GM10266 (cell line): ENCODE results near the gene R3HDM2.
A peak's percentile ranks its signal among the peaks of the same experiment; 100 is the strongest.

Experiments used
- DNase-seq: peaks from one replicate; pipeline ENCODE4 v3.0.0; 2012; ENCODE audit errors: extremely low spot score
- TF ChIP-seq, protein P1 (sequence below): IDR thresholded peaks from 2 replicates; pipeline ENCODE4 v1.5.1; 2012; ENCODE audit warnings: mild to moderate bottlenecking, low read depth; ENCODE audit not compliant: control insufficient read depth, insufficient read depth; ENCODE audit errors: missing control alignments

R3HDM2 gene

DNA sequence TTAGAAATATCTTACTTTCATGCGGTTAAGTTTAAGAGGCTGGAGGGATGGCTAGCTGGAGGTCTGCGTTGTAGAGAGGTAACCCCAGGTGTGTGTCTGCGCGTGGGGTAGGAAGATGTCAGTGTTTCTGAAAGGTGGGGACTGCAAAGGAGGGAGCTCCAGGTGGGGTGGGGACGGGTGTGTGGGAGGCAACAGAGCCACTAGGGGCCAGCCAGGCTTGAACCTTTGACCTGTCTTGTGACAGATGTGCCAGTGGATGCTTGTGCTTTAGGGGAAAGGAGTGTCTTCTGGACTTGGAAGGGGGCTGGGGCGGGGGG, 29.6 kb upstream of the R3HDM2 start:
- TF ChIP-seq, protein P1, sequence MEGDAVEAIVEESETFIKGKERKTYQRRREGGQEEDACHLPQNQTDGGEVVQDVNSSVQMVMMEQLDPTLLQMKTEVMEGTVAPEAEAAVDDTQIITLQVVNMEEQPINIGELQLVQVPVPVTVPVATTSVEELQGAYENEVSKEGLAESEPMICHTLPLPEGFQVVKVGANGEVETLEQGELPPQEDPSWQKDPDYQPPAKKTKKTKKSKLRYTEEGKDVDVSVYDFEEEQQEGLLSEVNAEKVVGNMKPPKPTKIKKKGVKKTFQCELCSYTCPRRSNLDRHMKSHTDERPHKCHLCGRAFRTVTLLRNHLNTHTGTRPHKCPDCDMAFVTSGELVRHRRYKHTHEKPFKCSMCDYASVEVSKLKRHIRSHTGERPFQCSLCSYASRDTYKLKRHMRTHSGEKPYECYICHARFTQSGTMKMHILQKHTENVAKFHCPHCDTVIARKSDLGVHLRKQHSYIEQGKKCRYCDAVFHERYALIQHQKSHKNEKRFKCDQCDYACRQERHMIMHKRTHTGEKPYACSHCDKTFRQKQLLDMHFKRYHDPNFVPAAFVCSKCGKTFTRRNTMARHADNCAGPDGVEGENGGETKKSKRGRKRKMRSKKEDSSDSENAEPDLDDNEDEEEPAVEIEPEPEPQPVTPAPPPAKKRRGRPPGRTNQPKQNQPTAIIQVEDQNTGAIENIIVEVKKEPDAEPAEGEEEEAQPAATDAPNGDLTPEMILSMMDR = no peak
- peak; percentile 41 for DNase-seq

DNA sequence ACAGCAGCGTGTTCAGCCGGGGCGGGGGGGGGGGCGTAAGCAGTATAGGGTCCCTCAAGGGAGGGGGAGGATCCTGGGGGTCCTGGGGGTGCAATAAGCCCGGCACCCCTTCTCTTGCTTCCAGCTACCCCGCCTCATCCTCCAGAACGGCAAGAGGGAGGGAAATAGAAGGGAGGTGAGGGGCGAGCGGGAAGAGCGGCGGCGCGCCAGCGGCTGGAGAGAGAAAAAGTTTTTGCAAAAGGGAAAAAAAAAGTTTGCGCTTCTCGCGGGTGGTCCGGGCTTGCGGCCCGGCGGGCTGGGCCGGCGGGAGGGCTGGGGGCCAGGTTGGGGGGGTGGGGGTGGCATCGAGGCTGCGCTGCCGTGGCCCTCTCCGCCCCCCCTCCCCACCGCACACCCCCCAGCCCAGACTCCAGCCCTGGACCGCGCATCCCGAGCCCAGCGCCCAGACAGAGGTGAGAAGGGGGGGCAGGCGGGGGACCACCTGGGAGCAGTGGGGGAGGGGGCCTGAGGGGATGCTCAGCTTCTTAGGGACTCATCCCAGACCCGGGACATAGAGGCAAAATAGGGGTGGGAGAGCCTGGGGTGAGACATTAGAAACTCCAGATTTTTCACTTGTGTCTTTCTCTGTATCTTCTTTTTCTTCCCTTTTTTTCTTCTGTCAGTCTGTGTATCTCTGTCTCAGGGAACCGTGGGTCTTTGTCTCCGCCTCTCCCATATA, 29.1 kb upstream of the R3HDM2 start, which contains the start of gene GLI1:
Gene GLI1, plus strand, starts transcription at position 36 of the 718 bp plus-strand sequence. CDS start 3,907 bp downstream, outside the sequence.
- TF ChIP-seq, protein P1 = no peak
- DNase-seq = peak; percentile 73

DNA sequence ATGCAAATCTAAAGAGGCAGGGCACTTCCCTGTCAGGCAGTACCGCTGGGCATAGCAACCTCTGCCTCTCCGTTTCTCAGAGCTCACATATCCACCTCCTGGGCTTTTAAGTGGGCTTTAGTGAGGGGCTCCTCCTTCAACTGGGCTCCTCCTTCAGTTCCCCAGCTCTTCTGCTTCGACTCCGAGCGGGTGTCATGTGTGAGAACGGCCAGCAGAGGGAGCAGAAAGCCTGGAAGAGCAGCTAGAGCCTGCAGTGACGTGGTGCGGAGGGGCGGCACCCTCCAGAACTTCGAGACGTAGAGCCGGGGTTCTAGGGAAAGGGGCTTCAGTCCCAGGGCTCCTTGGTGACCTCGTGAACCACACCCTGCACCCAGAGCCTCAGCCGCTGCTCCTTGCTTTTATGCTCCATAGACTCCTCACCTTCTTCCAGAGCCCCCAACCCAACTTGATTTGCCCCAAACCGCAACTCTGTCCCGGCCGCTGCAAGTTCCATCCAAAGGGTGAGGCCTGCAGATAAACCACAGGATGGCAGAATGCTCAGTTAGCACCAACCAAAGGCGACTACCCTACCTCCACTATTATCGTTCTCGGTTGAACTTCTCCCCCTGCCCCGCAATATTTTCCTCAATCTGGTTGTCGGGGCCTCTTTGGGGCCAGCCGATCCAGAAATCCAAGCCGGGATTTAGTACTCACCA, 28.4 kb upstream of the R3HDM2 start:
- TF ChIP-seq, protein P1 = peak; percentile 99
- peak; percentile 88 for DNase-seq

DNA sequence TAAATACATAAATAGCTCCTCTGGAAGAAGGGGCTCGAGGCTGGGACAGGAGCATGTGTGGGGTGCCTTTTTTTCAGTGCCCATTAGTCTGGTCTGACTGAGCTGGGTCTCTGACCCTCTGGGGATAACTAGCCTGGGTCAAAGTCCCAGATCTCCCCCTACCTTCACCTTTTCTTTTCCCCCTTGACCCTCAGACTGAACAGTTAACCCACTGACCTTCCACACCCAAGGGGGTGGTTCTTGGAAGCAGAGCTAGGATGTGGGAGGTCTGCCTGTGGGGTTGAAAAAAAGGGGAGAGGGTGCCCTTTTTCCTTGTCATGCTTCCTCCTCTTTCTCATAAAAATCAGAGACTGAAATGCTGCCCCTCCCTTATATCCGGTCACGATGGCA, 27.8 kb upstream of the R3HDM2 start:
- TF ChIP-seq, protein P1 = no peak
- no peak for DNase-seq

DNA sequence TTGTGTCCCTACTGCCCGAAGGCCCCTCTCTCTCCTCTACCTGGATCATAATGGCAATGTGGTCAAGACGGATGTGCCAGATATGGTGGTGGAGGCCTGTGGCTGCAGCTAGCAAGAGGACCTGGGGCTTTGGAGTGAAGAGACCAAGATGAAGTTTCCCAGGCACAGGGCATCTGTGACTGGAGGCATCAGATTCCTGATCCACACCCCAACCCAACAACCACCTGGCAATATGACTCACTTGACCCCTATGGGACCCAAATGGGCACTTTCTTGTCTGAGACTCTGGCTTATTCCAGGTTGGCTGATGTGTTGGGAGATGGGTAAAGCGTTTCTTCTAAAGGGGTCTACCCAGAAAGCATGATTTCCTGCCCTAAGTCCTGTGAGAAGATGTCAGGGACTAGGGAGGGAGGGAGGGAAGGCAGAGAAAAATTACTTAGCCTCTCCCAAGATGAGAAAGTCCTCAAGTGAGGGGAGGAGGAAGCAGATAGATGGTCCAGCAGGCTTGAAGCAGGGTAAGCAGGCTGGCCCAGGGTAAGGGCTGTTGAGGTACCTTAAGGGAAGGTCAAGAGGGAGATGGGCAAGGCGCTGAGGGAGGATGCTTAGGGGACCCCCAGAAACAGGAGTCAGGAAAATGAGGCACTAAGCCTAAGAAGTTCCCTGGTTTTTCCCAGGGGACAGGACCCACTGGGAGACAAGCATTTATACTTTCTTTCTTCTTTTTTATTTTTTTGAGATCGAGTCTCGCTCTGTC, 26.1 kb upstream of the R3HDM2 start:
- DNase-seq = no peak
- TF ChIP-seq, protein P1 = no peak

DNA sequence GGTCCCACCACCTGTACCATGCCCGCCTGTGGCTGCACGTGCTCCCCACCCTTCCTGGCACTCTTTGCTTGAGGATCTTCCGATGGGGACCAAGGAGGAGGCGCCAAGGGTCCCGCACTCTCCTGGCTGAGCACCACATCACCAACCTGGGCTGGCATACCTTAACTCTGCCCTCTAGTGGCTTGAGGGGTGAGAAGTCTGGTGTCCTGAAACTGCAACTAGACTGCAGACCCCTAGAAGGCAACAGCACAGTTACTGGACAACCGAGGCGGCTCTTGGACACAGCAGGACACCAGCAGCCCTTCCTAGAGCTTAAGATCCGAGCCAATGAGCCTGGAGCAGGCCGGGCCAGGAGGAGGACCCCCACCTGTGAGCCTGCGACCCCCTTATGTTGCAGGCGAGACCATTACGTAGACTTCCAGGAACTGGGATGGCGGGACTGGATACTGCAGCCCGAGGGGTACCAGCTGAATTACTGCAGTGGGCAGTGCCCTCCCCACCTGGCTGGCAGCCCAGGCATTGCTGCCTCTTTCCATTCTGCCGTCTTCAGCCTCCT, 25.4 kb upstream of the R3HDM2 start:
- TF ChIP-seq, protein P1 = peak; percentile 65
- DNase-seq = peak; percentile 31
